CMK (cell line): ENCODE measurements around the gene ZBTB16.

ENCODE experiments used
- DNase-seq: peaks from one replicate; pipeline ENCODE4 v3.0.0-alpha.2; 2010; ENCODE audit warnings: low read depth

ZBTB16 gene

DNA sequence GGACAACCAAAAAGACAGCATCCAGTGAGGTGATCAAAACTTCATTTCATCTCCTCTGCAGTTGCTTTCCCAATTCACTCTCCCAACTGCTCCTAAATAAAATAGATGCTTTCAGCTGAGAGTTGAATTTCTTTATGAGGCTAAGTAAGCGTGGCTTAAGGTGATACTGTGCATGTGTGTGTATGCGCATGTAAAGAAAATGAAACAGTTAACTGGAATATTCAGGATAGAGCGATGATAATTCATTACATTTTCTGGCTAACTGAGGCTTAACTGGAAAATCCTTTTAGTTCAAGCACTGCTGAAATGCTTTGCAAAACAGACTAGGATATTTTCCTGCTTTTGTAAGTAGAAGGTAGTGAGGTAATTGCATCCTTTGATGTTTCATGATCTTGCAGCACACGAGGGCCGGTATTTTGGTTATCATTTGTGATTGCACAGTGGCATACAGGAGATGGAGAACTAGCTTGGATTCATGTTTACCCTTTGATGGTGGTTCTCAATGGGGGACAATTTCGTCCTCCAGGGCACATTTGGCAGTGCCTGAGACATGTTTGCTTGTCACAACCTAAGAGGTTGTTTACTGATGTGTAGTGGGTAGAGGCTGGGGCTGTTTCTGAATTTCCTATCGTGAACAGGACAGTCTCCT is 71.2 kb downstream of the ZBTB16 start:
- DNase-seq, result no peak

GRCh38 chr11:114131461-114131864 is 72.0 kb downstream of the ZBTB16 start:
- no peak for DNase-seq

DNA sequence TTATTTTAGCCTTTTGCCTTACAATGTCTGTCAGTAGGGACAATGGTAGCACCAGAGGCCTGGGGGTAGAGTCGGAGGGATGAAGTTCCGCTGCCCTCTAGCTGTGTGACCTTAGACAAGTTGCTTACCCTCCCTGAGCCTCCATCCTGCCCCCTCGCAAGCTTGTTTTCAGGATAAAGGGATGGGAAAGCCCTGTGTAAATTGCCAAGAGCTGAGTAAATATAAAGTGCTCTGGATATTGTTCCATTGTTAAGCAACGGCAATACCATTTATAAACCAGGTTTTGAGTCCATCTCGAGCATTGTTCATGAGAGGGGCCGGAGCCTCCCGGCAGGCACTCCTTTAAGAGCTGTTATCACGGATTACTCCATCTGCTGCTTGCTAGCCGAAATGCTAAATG is 72.9 kb downstream of the ZBTB16 start:
- no peak for DNase-seq

- DNase-seq, result no peak
These were observed 73.5 kb downstream of the ZBTB16 start for GRCh38 chr11:114132944-114133394.

GRCh38 chr11:114133548-114134329 is 74.2 kb downstream of the ZBTB16 start:
- no peak for DNase-seq

- DNase-seq, result no peak
These were observed 75.4 kb downstream of the ZBTB16 start for GRCh38 chr11:114134870-114135269.

GRCh38 chr11:114135737-114136151 is 76.2 kb downstream of the ZBTB16 start:
- peak; percentile 79 for DNase-seq

DNA sequence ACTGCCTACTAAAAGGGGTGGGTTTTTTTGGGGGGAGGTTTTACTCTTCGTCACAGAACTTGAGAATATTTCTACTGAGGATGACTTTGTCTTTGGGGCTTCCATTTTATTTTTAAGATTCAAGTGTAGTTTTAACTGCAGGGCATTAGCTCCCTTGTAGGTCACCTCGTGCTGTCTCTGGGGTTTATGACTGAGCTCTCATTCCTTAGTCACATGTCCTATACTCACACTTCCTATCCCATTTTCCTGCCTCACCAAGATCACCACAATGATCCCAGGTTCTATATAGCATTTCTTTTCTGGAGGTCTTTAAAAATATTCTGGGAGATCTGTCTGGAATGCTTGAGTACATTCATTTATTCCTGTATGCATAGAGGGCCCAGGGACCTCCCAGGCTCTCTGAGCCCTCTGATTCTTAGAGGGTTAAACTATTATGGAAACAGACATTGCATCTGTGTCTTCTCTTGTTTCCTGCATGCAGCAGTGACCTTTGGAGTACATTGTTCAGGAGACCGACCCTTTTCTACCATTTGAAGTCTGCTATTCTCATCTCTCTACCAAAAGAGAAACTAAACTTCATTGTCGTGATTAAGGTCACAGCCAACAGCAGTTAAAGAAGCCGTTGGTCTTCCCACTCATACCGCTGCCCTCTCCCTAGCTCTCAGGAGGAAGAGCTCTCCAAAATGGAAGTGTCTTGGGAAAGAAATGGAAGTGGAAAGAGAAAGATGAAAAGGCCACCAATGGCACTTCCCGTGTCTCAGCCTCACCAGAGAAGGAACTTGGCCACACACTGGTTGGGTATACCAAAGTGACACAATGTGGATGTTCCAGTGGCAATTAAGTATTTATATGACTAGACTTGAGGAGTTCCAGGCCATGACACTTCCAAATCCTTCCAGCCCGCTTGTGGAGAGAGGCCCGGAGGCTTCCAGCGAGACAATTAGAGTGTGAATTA is 77.5 kb downstream of the ZBTB16 start:
- no peak for DNase-seq

GRCh38 chr11:114137838-114138237 is 78.3 kb downstream of the ZBTB16 start:
- DNase-seq, result no peak

DNA sequence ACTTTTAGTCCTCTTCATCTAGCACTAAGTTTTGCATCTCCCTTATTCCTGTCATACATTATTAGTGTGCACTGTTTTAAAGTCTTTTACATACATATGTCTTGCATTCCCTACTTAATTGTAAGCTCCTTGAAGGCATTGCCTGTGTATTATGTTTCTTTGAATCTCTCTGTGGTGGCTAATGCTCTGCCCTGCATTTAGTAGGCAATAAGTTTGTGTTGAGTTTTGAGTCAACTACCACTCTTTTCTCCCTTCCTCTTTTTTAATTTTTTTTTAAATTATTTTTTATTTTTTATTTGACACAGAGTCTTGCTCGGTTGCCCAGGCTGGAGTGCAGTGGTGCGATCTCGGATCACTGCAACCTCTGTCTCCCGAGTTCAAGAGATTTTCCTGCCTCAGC is 78.9 kb downstream of the ZBTB16 start:
- DNase-seq, result no peak

- no peak for DNase-seq
These were observed 81.3 kb downstream of the ZBTB16 start for GRCh38 chr11:114140826-114141225.

DNA sequence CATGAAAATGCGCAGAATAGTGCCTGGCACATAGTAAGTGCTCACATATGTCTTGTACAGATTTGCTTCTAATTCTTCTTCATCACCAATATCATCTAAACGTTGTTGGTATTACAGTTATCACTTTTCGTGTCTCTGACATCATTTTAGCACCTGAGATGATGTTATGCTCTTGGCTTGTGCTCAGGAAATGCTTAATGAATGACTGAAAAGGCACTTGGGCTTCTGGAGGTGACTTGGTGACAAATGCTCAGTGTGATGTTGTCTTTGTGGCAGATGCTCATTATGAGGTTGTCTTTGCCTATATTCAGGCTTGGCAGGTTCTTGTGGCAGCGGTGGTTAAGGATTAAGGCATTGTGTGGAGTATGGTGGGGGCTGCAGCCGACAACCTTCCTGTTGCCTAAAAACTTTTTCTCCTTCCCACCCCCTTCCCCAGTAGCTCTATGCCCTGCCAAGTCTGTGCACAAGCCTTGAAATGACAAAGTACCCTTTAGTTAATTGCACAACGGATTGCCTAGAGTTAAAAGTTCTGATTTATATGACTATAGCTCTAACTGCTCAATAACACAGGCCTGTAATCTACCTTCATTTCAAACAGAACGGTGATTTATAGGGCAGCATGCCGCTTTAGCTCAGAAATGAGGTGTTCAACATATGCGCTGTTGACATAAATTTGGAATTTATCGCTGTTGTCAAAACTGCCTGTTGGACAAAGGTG is 82.5 kb downstream of the ZBTB16 start:
- no peak for DNase-seq

DNA sequence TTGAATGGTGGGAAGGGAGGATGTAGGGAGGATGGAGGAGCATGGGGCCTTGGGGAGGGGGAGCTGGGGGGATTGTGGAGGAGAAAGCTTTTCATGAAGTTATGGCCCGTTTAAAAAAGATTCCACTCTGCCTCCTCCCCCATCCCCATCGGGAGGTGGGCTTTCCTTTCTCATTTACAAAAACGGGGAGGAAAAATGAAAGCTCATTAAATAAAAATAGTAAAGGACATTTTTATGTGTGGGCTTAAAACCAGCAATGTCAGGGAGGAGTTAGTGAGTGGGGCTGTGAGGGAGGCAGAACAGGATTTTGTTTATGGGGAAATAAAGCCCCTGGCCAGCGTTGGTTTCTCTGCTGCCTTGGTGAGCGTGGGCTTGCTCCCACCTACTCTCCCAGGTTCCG is 83.2 kb downstream of the ZBTB16 start:
- no peak for DNase-seq

DNA sequence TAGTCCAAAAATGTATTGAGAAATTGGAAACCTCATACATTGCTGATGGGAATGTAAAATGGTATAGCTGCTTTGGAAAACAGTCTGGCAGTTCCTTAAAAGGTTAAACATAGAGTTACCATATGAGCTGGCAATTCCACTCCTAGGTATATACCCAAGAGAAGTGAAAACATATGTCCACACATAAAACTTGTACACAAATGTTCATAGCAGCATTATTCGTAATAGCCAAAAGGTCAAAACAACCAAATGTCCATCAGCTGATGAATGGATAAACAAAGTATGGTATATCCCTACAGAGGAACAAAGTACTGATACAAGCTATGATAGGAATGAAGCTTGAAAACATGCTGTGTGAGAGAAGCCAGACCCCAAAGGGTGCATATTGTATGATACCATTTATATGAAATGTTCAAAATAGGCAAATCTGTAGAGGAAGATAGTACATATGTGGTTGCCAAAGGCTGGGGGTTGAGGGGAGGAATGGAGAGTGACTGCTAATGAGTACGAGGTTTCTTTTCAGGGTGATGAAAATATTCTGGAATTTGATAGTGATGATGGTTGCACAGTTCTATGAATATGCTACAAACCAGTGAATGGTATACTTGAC is 85.8 kb downstream of the ZBTB16 start:
- DNase-seq, result no peak

DNA sequence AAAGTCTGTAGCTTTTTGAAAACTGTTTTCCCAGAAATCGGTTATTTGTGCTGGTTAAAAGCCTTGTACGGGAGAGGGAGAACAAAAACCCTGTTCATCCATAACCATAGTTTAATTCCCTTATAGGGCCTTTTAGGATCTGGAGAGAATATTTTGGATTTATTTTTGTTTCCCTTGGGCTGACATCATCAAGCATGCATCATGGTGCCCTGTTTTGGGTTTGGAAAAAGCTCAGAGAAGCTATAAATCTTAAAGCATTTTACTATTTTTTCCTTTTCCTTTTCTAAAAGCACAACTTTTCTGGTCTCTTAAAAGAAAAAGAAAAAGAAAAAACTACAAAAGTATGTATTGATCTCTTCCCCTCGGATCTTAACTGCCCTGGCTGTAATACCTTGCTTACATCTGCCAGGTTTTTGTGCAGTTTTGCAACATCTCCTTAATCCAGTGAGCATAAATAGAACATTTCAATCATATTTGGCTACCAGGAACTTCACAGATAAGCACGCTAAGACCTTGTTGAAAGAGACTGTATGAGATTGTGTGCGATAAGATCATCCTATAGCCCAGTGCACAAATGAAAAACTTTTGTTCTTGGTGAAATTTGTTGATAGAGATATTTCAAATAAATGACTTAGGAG is 88.0 kb downstream of the ZBTB16 start:
- DNase-seq, result no peak

- peak; percentile 62 for DNase-seq
These were observed 88.5 kb downstream of the ZBTB16 start for GRCh38 chr11:114148013-114148382.

GRCh38 chr11:114149689-114150407 is 90.3 kb downstream of the ZBTB16 start:
- DNase-seq, result no peak

DNA sequence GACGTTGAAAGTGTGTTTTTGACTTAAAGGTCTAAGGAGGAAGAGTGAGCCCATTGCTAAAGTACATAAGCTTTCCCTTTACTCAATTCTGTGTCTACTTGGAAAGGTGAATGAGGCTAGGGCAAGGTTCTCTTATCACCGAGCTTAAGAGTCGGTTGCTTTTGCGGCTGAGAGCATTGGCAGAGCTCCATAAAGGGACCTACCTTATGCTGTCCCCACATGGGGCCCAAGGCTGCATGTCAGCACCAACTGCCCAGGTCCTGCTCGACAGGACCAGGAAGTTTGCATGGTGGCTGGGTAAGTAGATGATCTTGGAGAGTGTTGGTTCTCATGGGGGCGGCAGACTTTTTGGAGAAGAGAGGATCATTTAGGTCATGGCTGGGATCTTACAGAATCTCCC is 91.2 kb downstream of the ZBTB16 start:
- DNase-seq, result no peak

DNA sequence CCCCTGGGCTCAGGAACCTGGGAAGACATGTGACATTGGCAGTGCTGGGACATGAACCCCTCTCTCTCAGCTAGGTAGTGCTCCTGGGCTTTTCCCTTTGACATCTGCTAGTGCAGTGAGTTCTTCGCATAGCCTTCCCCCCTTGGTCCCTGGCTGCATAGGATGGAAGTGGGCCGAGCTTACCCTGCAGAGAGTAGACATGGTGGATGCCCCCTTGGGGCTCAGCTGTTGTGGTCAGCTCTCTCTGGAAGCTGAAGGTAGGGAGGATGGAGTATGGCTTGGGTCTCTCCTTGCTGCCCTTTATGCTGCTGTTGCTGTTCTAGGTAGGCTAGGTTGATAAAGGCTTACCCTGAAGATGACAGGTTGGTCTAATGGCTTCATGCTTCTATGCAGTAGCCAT is 92.1 kb downstream of the ZBTB16 start:
- DNase-seq, result no peak

DNA sequence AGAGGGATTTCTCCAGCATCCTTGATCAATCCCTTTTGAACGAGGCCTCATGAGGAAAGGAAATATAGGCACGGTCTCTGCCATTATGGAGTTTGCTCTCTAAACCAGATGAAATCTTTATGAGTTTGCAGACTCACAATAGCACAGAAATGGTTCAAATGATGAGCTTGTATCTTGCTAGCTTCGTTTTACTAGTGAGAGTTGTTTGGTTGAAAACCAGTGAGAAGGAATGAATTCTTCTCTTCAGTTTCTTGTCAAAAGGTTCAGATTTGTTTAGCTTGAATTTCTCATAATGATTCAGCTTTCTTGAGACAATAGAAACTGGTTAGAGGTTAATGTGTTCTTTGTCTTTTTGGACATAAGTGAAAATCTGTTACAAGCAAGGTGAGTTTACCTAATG is 92.7 kb downstream of the ZBTB16 start:
- DNase-seq, result no peak
